Left lobe of liver (tissue), 2 donors: ENCODE measurements around the gene CFAP99. TPM values are rescaled to one million over a fixed set of nuclear protein-coding genes. Genes with fewer than 3 reads are reported as not detected.
A peak's percentile ranks its signal among the peaks of the same experiment; 100 is the strongest.
"Not testable (repeated sequence)": the region's sequence is repeated elsewhere in the genome, so short reads cannot be mapped to it uniquely, and the experiment has no call there.

Source experiments
- ATAC-seq: fragments of 200-7000 bp; cut with Tn5 transposase; one replicate; pipeline ENCODE4 v1.9.1; 2020; ENCODE audit warnings: mild to moderate bottlenecking, moderate library complexity
- DNase-seq: peaks from one replicate; pipeline ENCODE4 v3.0.0-alpha.2; 2020; ENCODE audit warnings: low spot score
- total RNA-seq: library from RNA; stranded (reverse); gene quantifications from one replicate; pipeline ENCODE4 v1.2.1, GENCODE V29; 2021
- donor health status: DM: no; HTN: no; CAD: no; lungs with moderate emphysema.
- donor health status: DM: no; HTN: yes; CAD: no.

Gene CFAP99
- total RNA-seq, 1 donor from 2014 or later: 1.3 TPM

GRCh38 chr4:2465032-2465431 lies 46.3 kb downstream of the CFAP99 start:
- ATAC-seq: no peak
- no peak for DNase-seq

DNA sequence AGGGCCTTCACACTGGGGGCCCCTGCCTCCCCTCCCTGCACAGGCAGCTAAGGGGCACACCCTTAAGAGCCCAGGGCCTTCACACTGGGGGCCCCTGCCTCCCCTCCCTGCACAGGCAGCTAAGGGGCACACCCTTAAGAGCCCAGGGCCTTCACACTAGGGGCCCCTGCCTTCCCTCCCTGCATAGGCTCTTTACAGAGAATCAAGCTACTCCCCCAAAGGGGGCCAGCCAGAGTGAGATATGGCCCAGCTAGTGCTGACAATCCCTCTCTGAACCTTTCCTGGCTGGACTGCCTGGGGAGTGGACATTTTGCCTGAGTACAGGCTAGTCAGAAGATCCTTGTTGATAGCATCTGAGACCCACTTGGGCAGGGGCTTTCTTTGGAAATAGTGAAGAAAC lies 46.8 kb downstream of the CFAP99 start:
- not testable (repeated sequence) for ATAC-seq, DNase-seq

GRCh38 chr4:2468456-2469191 lies 49.9 kb downstream of the CFAP99 start, which contains the start of gene RNF4:
TSS of gene RNF4 (plus strand) at chr4:2469106. CDS start at chr4:2490494, 21,388 bp downstream.
- DNase-seq: peak; percentile 98
- peak; percentile 92 for ATAC-seq

- peak; percentile 54 for ATAC-seq
- DNase-seq: peak; percentile 56
These were observed 50.6 kb downstream of the CFAP99 start for GRCh38 chr4:2469192-2469984.

DNA sequence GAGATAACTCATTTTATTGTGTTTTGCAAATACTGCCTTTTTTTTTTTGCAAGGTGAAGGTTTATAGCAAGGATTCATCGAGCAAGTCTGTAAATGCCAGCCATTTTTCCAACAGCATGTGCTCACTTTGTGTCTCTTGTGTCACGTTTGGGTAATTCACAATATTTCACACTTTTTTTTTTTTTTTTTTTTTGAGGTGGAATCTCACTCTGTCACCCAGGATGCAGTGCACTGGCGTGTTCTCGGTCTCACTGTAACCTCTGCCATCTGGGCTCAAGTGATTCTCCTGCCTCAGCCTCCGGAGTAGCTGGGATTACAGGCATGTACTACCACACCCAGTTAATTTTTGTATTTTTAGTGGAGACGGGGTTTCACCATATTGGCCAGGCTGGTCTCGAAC lies 52.0 kb downstream of the CFAP99 start:
- no peak for ATAC-seq
- no peak for DNase-seq

GRCh38 chr4:2472187-2472586 lies 53.4 kb downstream of the CFAP99 start:
- ATAC-seq (no peak), DNase-seq (no peak)

DNA sequence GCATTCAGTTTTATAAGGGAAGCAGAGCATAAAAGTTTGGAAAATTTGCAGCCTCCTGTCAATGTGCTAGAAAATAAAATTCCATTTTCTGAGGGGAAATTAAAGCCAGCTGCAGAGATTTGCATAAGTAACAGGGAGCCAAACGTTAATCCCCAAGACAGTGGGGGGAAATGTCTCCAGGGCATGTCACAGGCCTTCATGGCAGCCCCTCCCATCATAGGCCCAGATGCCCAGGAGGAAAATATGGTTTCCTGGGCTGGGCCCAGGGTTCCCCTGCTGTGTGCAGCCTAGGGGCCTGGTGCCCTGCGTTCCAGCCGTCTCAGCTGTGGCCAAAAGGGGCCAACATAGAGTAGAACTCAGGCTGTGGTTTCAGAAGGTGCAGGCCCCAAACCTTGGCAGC lies 59.5 kb downstream of the CFAP99 start:
- DNase-seq (no peak), ATAC-seq (no peak)

DNA sequence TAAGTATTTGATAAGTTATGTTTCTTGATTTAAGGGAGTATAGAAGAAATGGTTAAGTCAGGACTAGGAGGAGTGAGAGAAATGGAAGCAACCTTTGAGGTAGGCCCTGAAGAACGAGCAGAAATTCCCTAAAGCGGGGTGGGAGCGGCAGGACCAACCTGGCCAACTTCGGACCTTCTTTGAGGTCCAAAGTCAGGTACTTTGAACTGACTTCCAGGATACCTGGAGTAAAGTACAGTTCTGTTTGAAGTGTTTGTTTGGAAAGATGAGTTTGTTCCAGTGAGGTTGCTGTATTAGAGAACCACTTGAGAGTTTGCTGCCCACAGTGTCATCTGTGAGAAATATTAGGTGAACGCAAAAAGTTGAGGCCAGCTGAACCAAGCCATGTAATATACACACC lies 61.9 kb downstream of the CFAP99 start:
- ATAC-seq: peak; percentile 47
- no peak for DNase-seq

DNA sequence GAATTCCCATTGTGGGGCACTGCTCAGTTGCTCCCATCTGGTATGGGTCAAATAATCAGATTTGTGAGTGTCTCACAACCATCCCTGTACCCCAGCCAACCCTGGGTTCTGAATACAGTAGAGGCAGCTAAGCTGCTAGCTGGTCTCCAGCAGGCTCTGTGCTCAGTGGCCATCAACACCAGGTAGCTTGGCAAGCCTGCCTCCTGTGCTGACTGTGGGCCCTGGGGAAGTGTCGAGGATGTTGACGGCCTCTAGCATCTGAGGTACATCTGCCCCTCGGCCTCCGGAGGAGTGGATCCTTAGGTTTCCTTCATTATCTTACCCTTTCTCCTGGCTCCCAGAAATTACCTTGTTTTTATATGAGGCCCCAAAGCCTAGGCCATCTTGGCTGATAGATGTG lies 63.4 kb downstream of the CFAP99 start:
- DNase-seq (no peak), ATAC-seq (no peak)

DNA sequence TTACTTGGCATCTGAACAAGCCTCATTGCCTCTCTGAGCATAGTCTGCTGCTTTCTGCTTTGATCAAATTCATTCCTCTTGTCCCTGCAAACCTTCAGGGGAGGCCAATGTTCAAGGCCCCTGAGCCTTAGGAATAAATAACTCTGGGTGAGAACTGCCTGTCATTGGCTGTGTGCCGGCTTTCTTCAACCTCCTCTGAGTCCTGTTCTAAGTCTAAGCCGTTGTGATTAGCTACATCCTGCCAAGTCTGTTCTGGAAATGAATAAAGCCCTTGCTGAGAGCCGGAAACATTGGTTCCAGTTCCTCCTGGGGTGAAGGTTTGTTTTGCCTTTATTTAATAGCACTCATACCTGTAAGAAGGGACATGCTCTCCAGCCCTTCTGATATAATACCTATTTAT lies 63.9 kb downstream of the CFAP99 start:
- DNase-seq: no peak
- peak; percentile 50 for ATAC-seq

- no peak for ATAC-seq
- no peak for DNase-seq
These were observed 64.5 kb downstream of the CFAP99 start for GRCh38 chr4:2483237-2483636.

DNA sequence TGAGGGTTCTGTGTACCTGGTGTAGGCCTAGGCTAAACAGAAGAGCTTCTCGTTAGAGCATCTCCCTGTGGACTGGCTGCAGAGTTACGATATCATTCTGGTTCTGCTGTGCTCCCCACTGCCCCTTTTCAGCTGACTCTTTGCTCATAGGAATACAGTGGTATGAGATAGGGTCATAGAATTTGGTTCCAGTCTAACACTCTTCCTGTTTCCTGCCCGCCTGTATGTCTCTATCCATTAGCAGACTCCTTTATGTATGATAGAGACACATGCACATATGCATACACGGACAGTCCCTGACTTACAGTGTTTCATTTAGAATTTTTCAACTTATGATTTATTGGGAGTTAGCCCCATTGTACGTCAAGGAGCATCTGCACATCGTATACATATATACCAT lies 65.4 kb downstream of the CFAP99 start:
- no peak for DNase-seq
- ATAC-seq: no peak

GRCh38 chr4:2484993-2485392 lies 66.2 kb downstream of the CFAP99 start:
- DNase-seq (peak; percentile 60), ATAC-seq (peak; percentile 59)

DNA sequence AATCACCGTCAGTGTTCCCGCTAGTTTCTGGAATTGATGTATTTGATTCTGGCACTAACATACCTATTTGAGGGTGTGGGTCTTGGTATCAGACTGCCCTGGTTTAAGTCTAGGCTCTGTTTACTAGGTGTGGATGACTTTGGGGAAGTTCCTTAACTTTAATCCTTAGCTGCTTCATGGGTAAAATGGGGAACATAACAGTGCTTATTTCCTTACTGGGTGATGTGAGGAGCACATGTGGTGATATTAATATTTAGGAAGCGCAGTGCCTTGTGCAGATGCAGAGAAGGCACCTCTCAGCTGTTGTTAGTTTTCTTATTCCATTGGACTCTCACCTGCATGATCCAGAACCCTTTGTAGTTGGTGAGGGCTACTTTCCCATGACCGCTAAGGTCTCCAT lies 67.2 kb downstream of the CFAP99 start:
- DNase-seq (no peak), ATAC-seq (no peak)

DNA sequence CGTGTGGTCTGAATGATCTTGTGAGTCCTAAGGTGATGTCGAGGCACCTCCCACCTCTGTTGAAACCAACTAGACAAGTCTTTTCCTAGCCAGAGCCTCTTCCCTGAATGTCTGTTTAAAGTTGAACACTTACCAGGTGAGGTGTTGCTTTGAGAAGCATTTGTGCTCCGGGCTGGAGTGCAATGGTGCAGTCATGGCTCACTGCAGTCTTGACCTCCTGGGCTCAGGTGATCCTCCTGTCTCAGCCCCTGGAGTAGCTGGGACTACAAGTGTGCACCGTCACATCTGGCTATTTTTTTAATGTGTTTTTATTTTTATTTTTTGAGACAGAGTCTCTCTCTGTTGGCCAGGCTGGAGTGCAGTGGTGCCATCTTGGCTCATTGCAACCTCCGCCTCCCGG lies 68.2 kb downstream of the CFAP99 start:
- DNase-seq (no peak), ATAC-seq (no peak)

GRCh38 chr4:2487632-2488031 lies 68.9 kb downstream of the CFAP99 start:
- no peak for DNase-seq
- ATAC-seq: no peak

- ATAC-seq (no peak), DNase-seq (no peak)
These were observed 70.5 kb downstream of the CFAP99 start for GRCh38 chr4:2489081-2489805.

- DNase-seq (no peak), ATAC-seq (no peak)
These were observed 71.2 kb downstream of the CFAP99 start for GRCh38 chr4:2489841-2490552.

DNA sequence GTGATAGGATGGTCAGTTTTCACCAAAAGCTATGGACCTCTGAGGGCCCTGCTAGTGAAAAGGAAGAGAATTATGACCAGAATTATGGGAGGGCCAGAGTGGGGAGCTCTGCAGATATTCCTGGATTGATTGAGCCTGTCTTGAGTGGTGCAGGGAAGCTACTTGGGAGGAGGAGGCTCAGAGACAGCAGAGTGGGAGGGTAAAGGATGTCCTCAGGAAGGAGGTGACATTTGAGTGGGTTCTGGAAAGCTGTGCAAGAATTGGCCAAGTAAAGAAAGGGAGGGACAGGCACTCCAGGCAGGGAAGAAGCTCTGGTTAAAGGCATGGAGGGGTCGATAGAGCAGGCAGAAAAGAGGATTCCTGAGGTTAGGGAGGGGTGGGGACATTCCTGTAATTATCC lies 74.2 kb downstream of the CFAP99 start:
- DNase-seq (no peak), ATAC-seq (peak; percentile 14)

DNA sequence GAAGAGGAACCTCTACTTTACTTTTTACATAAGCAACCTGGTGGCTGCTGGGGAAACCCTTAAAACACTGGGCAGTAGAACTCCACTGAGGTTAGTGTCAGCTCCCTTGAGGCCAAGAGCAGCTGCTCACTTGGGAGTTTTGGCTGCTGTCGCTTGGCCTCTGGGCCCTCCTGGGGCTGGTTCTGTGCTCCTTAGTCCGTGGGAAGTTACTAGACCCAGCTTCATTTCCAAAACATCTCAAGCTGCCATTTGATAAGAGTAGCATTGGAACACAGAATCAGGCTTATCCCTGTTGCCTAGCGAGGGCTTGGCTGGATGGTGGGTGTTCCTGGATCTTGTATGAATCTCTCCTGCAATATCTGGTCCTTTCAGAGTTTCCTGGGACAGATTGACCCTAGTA lies 76.2 kb downstream of the CFAP99 start:
- no peak for DNase-seq

DNA sequence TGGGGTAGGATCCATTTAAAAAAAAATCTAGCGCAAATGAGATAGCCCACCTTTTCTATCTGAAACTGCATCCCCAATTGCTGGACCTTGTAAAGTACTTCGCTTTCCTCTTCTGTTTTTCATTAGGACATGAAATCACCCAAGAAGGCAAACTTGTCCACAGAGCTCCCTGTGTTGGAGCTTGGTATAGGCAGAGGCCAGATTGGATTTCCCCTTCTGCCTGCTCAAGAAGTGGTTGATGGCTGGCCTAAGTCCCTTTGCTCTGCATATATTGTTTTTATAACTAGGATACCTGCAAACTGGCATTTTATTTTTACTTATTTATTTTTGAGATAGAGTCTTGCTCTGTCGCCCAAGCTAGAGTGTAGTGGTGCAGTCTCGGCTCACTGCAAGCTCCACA lies 78.6 kb downstream of the CFAP99 start:
- ATAC-seq (no peak), DNase-seq (no peak)

More for the DNA sequence above, 76.2 kb downstream of the CFAP99 start:
- ATAC-seq: no peak
